ENCODE results near the gene B3GALNT2.

Gene B3GALNT2

GRCh38 chr1:235408503-235408960, 95.7 kb downstream of the B3GALNT2 start:
- DNase-seq, result no peak

- DNase-seq, result no peak
These were observed 96.8 kb downstream of the B3GALNT2 start for GRCh38 chr1:235407419-235407818.

DNA sequence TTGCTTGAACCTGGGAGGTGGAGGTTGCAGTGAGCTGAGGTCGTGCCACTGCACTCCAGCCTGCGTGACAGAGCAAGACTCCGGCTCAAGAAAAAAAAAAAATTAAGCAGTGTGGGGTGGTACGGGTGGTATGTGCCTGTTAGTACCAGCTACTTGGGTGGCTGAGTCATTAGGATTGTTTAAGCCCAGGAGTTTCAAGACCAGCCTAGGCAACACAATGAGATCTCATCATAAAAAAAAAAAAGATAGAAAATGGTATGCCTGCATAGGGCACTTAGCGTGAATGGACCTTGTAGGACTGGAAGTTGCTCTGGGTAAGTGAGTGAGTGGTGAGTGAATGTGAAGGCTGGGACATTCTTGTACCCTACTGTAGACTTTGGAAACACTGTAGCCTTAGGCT, 100.1 kb downstream of the B3GALNT2 start:
- DNase-seq, result no peak

DNA sequence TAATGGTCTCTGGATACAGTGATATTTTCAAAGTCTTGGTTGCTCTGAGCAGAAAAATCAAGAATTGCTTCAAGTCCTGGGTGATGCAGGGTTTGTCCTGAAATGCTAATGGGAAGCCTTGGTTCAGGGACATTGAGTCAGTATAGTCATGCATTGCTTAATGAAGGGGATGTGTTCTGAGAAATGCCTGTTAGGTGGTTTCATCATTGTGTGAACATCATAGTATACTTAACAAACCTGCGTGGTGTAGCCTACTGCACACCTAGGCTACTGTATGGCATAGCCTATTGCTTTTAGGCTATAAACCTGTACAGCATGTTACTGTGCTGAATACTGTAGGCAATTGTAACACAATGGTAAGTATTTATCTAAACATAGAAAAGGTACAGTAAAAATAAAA, 100.7 kb downstream of the B3GALNT2 start:
- no peak for DNase-seq

GRCh38 chr1:235402457-235403200, 101.6 kb downstream of the B3GALNT2 start:
- DNase-seq, result no peak

DNA sequence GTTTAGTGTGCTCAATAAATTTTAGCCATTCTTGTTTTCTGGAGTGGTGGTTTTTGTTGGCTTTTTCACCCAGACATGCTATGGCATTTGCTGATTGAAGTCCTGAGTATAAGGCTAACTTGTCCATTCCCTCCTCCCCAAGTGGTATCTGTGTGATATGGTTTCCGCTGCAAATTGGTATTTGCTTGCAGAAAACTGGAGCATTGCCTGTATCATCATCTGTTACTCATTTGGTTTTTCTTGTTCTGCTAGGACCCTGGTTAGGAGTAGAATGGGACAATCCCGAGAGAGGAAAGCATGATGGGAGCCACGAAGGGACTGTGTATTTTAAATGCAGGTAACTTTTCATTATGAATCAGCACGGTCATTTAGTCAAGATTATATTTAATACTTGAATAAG, 103.0 kb downstream of the B3GALNT2 start:
- no peak for DNase-seq
